HL-60 (cell line): ENCODE data around the gene TERT.

Source experiments
- DNase-seq, 2 experiments: peaks; one replicate each; pipeline ENCODE4 v3.0.0-alpha.2; 2010 to 2020; ENCODE audit warnings: low read depth in 1 of 2, low spot score in 1 of 2
- H3K27ac ChIP-seq: fragments of 250-450 bp; sonication (Bioruptor Pico); replicated peaks from 2 replicates; pipeline ENCODE4 v1.5.1; 2020; ENCODE audit warnings: mild to moderate bottlenecking, moderate library complexity
- H3K27me3 ChIP-seq: fragments of 250-450 bp; sonication (Bioruptor Pico); 2 replicates; pipeline ENCODE4 v1.5.1; 2021; ENCODE audit warnings: mild to moderate bottlenecking, moderate library complexity; ENCODE audit not compliant: insufficient read depth, poor library complexity, severe bottlenecking
- H3K4me3 ChIP-seq: replicated peaks from 2 replicates; pipeline ENCODE4 v1.5.1; 2011; ENCODE audit warnings: mild to moderate bottlenecking, control low read depth, low read length; ENCODE audit not compliant: insufficient read depth
- CTCF ChIP-seq: IDR thresholded peaks from one replicate; pipeline ENCODE4 v1.5.1; 2011; ENCODE audit warnings: low read length, control low read depth, inconsistent platforms; ENCODE audit not compliant: insufficient read depth
- GABPA ChIP-seq: IDR thresholded peaks from 2 replicates; pipeline ENCODE4 v1.6.1; 2012; ENCODE audit warnings: low read depth
- POLR2AphosphoS5 ChIP-seq: IDR thresholded peaks from 2 replicates; pipeline ENCODE4 v1.6.1; 2012; ENCODE audit warnings: low read depth
- REST ChIP-seq: IDR thresholded peaks from 2 replicates; pipeline ENCODE4 v1.6.1; 2012; ENCODE audit warnings: low read depth; ENCODE audit not compliant: insufficient replicate concordance
- SPI1 ChIP-seq: IDR thresholded peaks from 2 replicates; pipeline ENCODE4 v1.6.1; 2012; ENCODE audit warnings: low read depth, mild to moderate bottlenecking, borderline replicate concordance

The TERT gene

GRCh38 chr5:1209489-1209852 is 85.4 kb downstream of the TERT start:
- H3K27ac ChIP-seq, result no peak overlapping the region
- H3K27me3 ChIP-seq, result no peaks in the 10 kb centered on the region
- TF ChIP-seq REST (no peak), GABPA (no peak), CTCF (no peak), POLR2AphosphoS5 (no peak), SPI1 (no peak)
- H3K4me3 ChIP-seq, result no peak overlapping the region
- no peak for DNase-seq

- no peak overlapping the region for H3K4me3 ChIP-seq
- H3K27ac ChIP-seq, result no peak overlapping the region
- TF ChIP-seq POLR2AphosphoS5 (no peak), CTCF (no peak), SPI1 (no peak), REST (no peak), GABPA (no peak)
- no peak for DNase-seq
- no peaks in the 10 kb centered on the region for H3K27me3 ChIP-seq
Measured at GRCh38 chr5:1208743-1209488, 86.0 kb downstream of the TERT start.

- TF ChIP-seq SPI1, result no peak
- no peak for TF ChIP-seq GABPA
- TF ChIP-seq REST, result no peak
- TF ChIP-seq CTCF, result no peak
- no peak for TF ChIP-seq POLR2AphosphoS5
- H3K27ac ChIP-seq, result no peak overlapping the region
- DNase-seq, result no peak
- H3K4me3 ChIP-seq, result no peak overlapping the region
- H3K27me3 ChIP-seq, result no peaks in the 10 kb centered on the region
Measured at GRCh38 chr5:1208221-1208742, 86.6 kb downstream of the TERT start.
